ENCODE measurements around the gene ZNF746. TPM values are rescaled to one million over a fixed set of nuclear protein-coding genes. Genes with fewer than 3 reads are reported as not detected.

Gene ZNF746
- total and polyA plus RNA-seq, 9 of the 15 experiments (the other 6 are each of a cell fraction or from before 2014, with no cell fraction given): 1.7 to 31.6 (median 13.3) TPM

- TF ChIP-seq HDAC3 (IDR thresholded peaks at IDR 0.05; ENCODE audit: borderline replicate concordance, partially characterized antibody) (peak; percentile 49), ZNF280B (CRISPR knock-in tag; IDR thresholded peaks at IDR 0.05) (no peak), ZBTB43 (CRISPR knock-in tag; IDR thresholded peaks at IDR 0.05) (no peak), VEZF1 (CRISPR knock-in tag; IDR thresholded peaks at IDR 0.05) (peak; percentile 54; the same call in 1 of the 2 replicates), UBTF (IDR thresholded peaks at IDR 0.05; ENCODE audit: borderline replicate concordance in 1 of 2, low read depth in 2 of 2, low read length in 2 of 2) (no peak), HMGN3 (IDR thresholded peaks at IDR 0.05; ENCODE audit: borderline replicate concordance, extremely low read depth, insufficient read length, low read depth, low read length) (no peak), HDAC6 (IDR thresholded peaks at IDR 0.05; ENCODE audit: low read depth, low read length) (no peak), SRSF3 (IDR thresholded peaks at IDR 0.05; ENCODE audit: insufficient read depth, low read length) (no peak), ZNF3 (CRISPR knock-in tag; IDR thresholded peaks at IDR 0.05) (no peak), ZNF143 (CRISPR knock-in tag; IDR thresholded peaks at IDR 0.05) (no peak), ATF7 (IDR thresholded peaks at IDR 0.05) (peak; percentile 43; the same call in 1 of the 2 replicates), GTF2B (IDR thresholded peaks at IDR 0.05; ENCODE audit: extremely low read depth, insufficient read length) (no peak), SOX6 (IDR thresholded peaks at IDR 0.05) (peak; percentile 69), NR1H2 (CRISPR knock-in tag; IDR thresholded peaks at IDR 0.05) (no peak), CCNT2 (IDR thresholded peaks at IDR 0.05; ENCODE audit: borderline replicate concordance, extremely low read depth, insufficient read length, low read depth, low read length) (no peak), SMARCA4 (IDR thresholded peaks at IDR 0.05) (peak; percentile 89), POLR2H (tag; IDR thresholded peaks at IDR 0.05; ENCODE audit: low read depth) (no peak), DACH1 (IDR thresholded peaks at IDR 0.05; ENCODE audit: partially characterized antibody) (peak; percentile 98)
Observed at GRCh38 chr7:149494738-149495368, 2.8 kb downstream of the ZNF746 start (continued).

All from K562 (cell line).